ENCODE results near the gene PRDM2.

Gene PRDM2

GRCh38 chr1:13794231-13795187 is 94.5 kb downstream of the PRDM2 start:
- ATAC-seq, result no peak
- TF ChIP-seq ZC3H10 (CRISPR knock-in tag; IDR thresholded peaks at IDR 0.05) (no peak), POU6F1 (CRISPR knock-in tag; IDR thresholded peaks at IDR 0.05; ENCODE audit: borderline replicate concordance, low read depth) (no peak), OSR1 (CRISPR knock-in tag; IDR thresholded peaks at IDR 0.05) (no peak), CREB5 (CRISPR knock-in tag; IDR thresholded peaks at IDR 0.05; ENCODE audit: low read depth) (no peak), ESRRG (CRISPR knock-in tag; IDR thresholded peaks at IDR 0.05) (no peak), ISL1 (CRISPR knock-in tag; IDR thresholded peaks at IDR 0.05) (no peak), TOX (CRISPR knock-in tag; IDR thresholded peaks at IDR 0.05; ENCODE audit: borderline replicate concordance) (no peak), CSDC2 (CRISPR knock-in tag; IDR thresholded peaks at IDR 0.05) (no peak), TSHZ2 (CRISPR knock-in tag; IDR thresholded peaks at IDR 0.05) (no peak), ZFP30 (CRISPR knock-in tag; IDR thresholded peaks at IDR 0.05) (no peak), SNAI2 (CRISPR knock-in tag; IDR thresholded peaks at IDR 0.05) (no peak), RARB (CRISPR knock-in tag; IDR thresholded peaks at IDR 0.05) (no peak), ZNF8 (CRISPR knock-in tag; IDR thresholded peaks at IDR 0.05) (no peak), ZNF70 (CRISPR knock-in tag; IDR thresholded peaks at IDR 0.05) (no peak), TCF4 (CRISPR knock-in tag; IDR thresholded peaks at IDR 0.05; ENCODE audit: borderline replicate concordance) (no peak), ZNF565 (CRISPR knock-in tag; conservative IDR thresholded peaks at IDR 0.05; ENCODE audit: low read depth) (no peak), PATZ1 (CRISPR knock-in tag; IDR thresholded peaks at IDR 0.05; ENCODE audit: borderline replicate concordance) (no peak), GLIS3 (CRISPR knock-in tag; IDR thresholded peaks at IDR 0.05) (no peak), ARNTL (CRISPR knock-in tag; IDR thresholded peaks at IDR 0.05; ENCODE audit: borderline replicate concordance, low read depth) (no peak), ZFP3 (CRISPR knock-in tag; IDR thresholded peaks at IDR 0.05) (no peak)

GRCh38 chr1:13797397-13797796 is 97.4 kb downstream of the PRDM2 start:
- TF ChIP-seq RARB (CRISPR knock-in tag; IDR thresholded peaks at IDR 0.05) (no peak), ZFP30 (CRISPR knock-in tag; IDR thresholded peaks at IDR 0.05) (no peak), TCF4 (CRISPR knock-in tag; IDR thresholded peaks at IDR 0.05; ENCODE audit: borderline replicate concordance) (no peak), ZC3H10 (CRISPR knock-in tag; IDR thresholded peaks at IDR 0.05) (no peak), ZNF8 (CRISPR knock-in tag; IDR thresholded peaks at IDR 0.05) (no peak), ISL1 (CRISPR knock-in tag; IDR thresholded peaks at IDR 0.05) (no peak), ZNF565 (CRISPR knock-in tag; conservative IDR thresholded peaks at IDR 0.05; ENCODE audit: low read depth) (no peak), BACH2 (CRISPR knock-in tag; IDR thresholded peaks at IDR 0.05; ENCODE audit: borderline replicate concordance) (no peak), ZNF70 (CRISPR knock-in tag; IDR thresholded peaks at IDR 0.05) (no peak), PPARA (CRISPR knock-in tag; IDR thresholded peaks at IDR 0.05; ENCODE audit: borderline replicate concordance) (no peak), CSDC2 (CRISPR knock-in tag; IDR thresholded peaks at IDR 0.05) (no peak), GLIS3 (CRISPR knock-in tag; IDR thresholded peaks at IDR 0.05) (no peak), ESRRG (CRISPR knock-in tag; IDR thresholded peaks at IDR 0.05) (no peak), POU6F1 (CRISPR knock-in tag; IDR thresholded peaks at IDR 0.05; ENCODE audit: borderline replicate concordance, low read depth) (no peak), PATZ1 (CRISPR knock-in tag; IDR thresholded peaks at IDR 0.05; ENCODE audit: borderline replicate concordance) (no peak)
- ATAC-seq, result no peak

Data from SK-N-SH treated with all-trans-retinoic acid at 6 μM for 48 hours (cell line).